Cardiac fibroblast (primary cell): ENCODE results near the gene SH2D2A.

Experiments used
- DNase-seq, 2 donors: peaks; one replicate each; pipeline versions ENCODE4 v3.0.0 to v3.0.0-alpha.2; 2010; ENCODE audit warnings: low read depth in 2 of 2
- H3K4me3 ChIP-seq, 2 donors: replicated peaks in 1 of 2; 1 replicate in 1 of 2; 2 replicates in 1 of 2; pipeline ENCODE4 v1.5.1; 2011; ENCODE audit warnings: low read depth in 2 of 2, low read length in 2 of 2, mild to moderate bottlenecking in 2 of 2, moderate library complexity in 1 of 2
- TF ChIP-seq, protein P1 (sequence below): IDR thresholded peaks from one replicate; pipeline ENCODE4 v1.5.1; 2011; ENCODE audit warnings: low read depth, mild to moderate bottlenecking, low read length, inconsistent platforms

Gene SH2D2A

GRCh38 chr1:156848461-156849150, 32.0 kb upstream of the SH2D2A start:
- no peak for DNase-seq
- TF ChIP-seq, protein P1, sequence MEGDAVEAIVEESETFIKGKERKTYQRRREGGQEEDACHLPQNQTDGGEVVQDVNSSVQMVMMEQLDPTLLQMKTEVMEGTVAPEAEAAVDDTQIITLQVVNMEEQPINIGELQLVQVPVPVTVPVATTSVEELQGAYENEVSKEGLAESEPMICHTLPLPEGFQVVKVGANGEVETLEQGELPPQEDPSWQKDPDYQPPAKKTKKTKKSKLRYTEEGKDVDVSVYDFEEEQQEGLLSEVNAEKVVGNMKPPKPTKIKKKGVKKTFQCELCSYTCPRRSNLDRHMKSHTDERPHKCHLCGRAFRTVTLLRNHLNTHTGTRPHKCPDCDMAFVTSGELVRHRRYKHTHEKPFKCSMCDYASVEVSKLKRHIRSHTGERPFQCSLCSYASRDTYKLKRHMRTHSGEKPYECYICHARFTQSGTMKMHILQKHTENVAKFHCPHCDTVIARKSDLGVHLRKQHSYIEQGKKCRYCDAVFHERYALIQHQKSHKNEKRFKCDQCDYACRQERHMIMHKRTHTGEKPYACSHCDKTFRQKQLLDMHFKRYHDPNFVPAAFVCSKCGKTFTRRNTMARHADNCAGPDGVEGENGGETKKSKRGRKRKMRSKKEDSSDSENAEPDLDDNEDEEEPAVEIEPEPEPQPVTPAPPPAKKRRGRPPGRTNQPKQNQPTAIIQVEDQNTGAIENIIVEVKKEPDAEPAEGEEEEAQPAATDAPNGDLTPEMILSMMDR = no peak

GRCh38 chr1:156847591-156848460, 31.2 kb upstream of the SH2D2A start:
- H3K4me3 ChIP-seq = no peak overlapping the region
- TF ChIP-seq, protein P1 = no peak
- DNase-seq = no peak

More at GRCh38 chr1:156848461-156849150, 32.0 kb upstream of the SH2D2A start:
- H3K4me3 ChIP-seq = no peak overlapping the region

DNA sequence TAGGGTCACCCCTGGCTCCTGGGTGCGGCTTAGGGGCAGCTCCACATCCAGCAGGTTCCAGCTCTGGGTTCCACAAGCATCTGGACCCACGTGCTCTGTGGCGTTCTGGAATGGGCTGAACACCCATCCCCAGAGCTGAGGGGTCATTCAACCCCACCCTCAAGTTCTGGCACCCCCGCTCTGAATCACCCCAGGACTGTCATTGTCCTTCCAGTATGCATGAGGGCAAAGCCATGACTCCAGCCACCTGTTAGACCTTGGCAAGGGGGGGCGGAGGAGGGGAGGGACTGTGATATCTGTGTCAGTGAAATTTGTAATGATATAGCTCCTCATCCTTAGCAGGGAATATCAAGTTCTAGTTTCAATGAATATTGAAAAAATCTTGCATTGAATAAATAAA, 30.0 kb upstream of the SH2D2A start:
- TF ChIP-seq, protein P1 = no peak
- DNase-seq = no peak
- H3K4me3 ChIP-seq = no peak overlapping the region

- TF ChIP-seq, protein P1 = no peak
- DNase-seq = no peak
- no peak overlapping the region for H3K4me3 ChIP-seq
Observed at GRCh38 chr1:156845953-156846545, 29.4 kb upstream of the SH2D2A start.

- TF ChIP-seq, protein P1 = no peak
- DNase-seq = no peak
- H3K4me3 ChIP-seq = no peak overlapping the region
Observed at GRCh38 chr1:156845055-156845952, 28.7 kb upstream of the SH2D2A start.

DNA sequence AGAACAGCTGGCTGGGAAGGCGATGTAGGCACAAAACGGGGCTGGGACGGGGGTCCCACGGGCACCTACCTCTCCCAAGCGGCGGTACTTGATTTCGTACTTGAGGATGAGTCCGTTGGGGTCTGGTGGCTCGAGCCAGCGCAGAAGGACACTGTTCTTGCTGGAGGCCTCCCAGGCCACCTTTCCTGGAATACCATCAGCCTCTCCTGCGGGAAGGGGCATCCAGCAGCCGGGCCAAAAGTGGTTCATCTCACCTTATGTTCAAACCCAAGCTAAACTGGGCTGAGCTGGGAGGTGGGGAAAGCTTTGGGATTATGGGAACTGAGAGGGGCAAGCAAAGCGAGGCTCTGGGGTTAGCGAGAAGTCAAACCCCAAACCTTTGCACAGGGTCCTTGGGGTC, 28.0 kb upstream of the SH2D2A start:
- H3K4me3 ChIP-seq = no peak overlapping the region

More for the DNA sequence above, 28.0 kb upstream of the SH2D2A start:
- TF ChIP-seq, protein P1 = no peak
- DNase-seq = no peak
